A204.1 (cell line): ENCODE data around the gene PRRC2C.
"Not testable (repeated sequence)": the region's sequence is repeated elsewhere in the genome, so short reads cannot be mapped to it uniquely, and the experiment has no call there.

Source experiments
- FAIRE-seq: peaks from 2 replicates; lab custom pipeline; 2012; peaks lifted over from hg19 to GRCh38; lab: Jason Lieb, UNC

The PRRC2C gene

GRCh38 chr1:171500803-171501202 is 15.5 kb downstream of the PRRC2C start:
- FAIRE-seq = no peak

GRCh38 chr1:171501305-171502024 is 16.1 kb downstream of the PRRC2C start:
- no peak for FAIRE-seq

- FAIRE-seq = no peak
Measured at GRCh38 chr1:171506525-171507304, 21.4 kb downstream of the PRRC2C start.

- FAIRE-seq = no peak
Measured at GRCh38 chr1:171507435-171507834, 22.1 kb downstream of the PRRC2C start.

GRCh38 chr1:171509191-171509590 is 23.9 kb downstream of the PRRC2C start:
- FAIRE-seq = no peak

- FAIRE-seq = no peak
Measured at GRCh38 chr1:171513743-171514142, 28.4 kb downstream of the PRRC2C start.

- no peak for FAIRE-seq
Measured at GRCh38 chr1:171515299-171515698, 30.0 kb downstream of the PRRC2C start.

GRCh38 chr1:171515741-171516140 is 30.4 kb downstream of the PRRC2C start:
- no peak for FAIRE-seq

GRCh38 chr1:171521567-171521966 is 36.2 kb downstream of the PRRC2C start:
- no peak for FAIRE-seq

GRCh38 chr1:171530676-171531075 is 45.3 kb downstream of the PRRC2C start:
- FAIRE-seq = no peak

- no peak for FAIRE-seq
Measured at GRCh38 chr1:171532520-171532919, 47.2 kb downstream of the PRRC2C start.

- no peak for FAIRE-seq
Measured at GRCh38 chr1:171545523-171545922, 60.2 kb downstream of the PRRC2C start.

GRCh38 chr1:171550050-171550449 is 64.7 kb downstream of the PRRC2C start:
- FAIRE-seq = no peak

GRCh38 chr1:171550598-171551100 is 65.3 kb downstream of the PRRC2C start:
- not testable (repeated sequence) for FAIRE-seq

GRCh38 chr1:171553960-171554359 is 68.6 kb downstream of the PRRC2C start:
- FAIRE-seq = not testable (repeated sequence)

- FAIRE-seq = no peak
Measured at GRCh38 chr1:171563675-171564074, 78.3 kb downstream of the PRRC2C start.

GRCh38 chr1:171566467-171566866 is 81.1 kb downstream of the PRRC2C start:
- no peak for FAIRE-seq

- FAIRE-seq = peak; percentile 16
Measured at GRCh38 chr1:171570295-171570694, 85.0 kb downstream of the PRRC2C start.

GRCh38 chr1:171576144-171576543 is 90.8 kb downstream of the PRRC2C start:
- FAIRE-seq = no peak

- FAIRE-seq = no peak
Measured at GRCh38 chr1:171581226-171581625, 95.9 kb downstream of the PRRC2C start.

- FAIRE-seq = no peak
Measured at GRCh38 chr1:171581766-171582165, 96.4 kb downstream of the PRRC2C start.

- no peak for FAIRE-seq
Measured at GRCh38 chr1:171582589-171582988, 97.3 kb downstream of the PRRC2C start.

GRCh38 chr1:171583591-171584201 is 98.4 kb downstream of the PRRC2C start:
- no peak for FAIRE-seq
